HEK293T (cell line): Measurements from ENCODE around the gene DRAP1.

Source experiments
- ARNT ChIP-seq: fragments of 450-650 bp; IDR thresholded peaks from 2 replicates; pipeline ENCODE4 v1.6.1; 2017; ENCODE audit warnings: mild to moderate bottlenecking
- BHLHE40 ChIP-seq: fragments of 450-650 bp; IDR thresholded peaks from 2 replicates; pipeline ENCODE4 v1.6.1; 2016; ENCODE audit warnings: mild to moderate bottlenecking, moderate library complexity, borderline replicate concordance
- CTBP1 ChIP-seq: fragments of 450-650 bp; IDR thresholded peaks from 2 replicates; pipeline ENCODE4 v1.6.1; 2016; ENCODE audit warnings: borderline replicate concordance
- ELF4 ChIP-seq: fragments of 450-650 bp; IDR thresholded peaks from 2 replicates; pipeline ENCODE4 v1.6.1; 2017; ENCODE audit warnings: antibody characterized with exemption
- FOXM1 ChIP-seq: fragments of 450-650 bp; IDR thresholded peaks from 2 replicates; pipeline ENCODE4 v1.6.1; 2017; ENCODE audit warnings: mild to moderate bottlenecking, borderline replicate concordance
- HDGF ChIP-seq: fragments of 450-650 bp; IDR thresholded peaks from 2 replicates; pipeline ENCODE4 v1.6.1; 2017; ENCODE audit warnings: antibody characterized with exemption, borderline replicate concordance
- L3MBTL2 ChIP-seq: fragments of 450-650 bp; conservative IDR thresholded peaks from 2 replicates; pipeline ENCODE4 v1.6.1; 2016; ENCODE audit warnings: mild to moderate bottlenecking
- SP1 ChIP-seq: fragments of 450-650 bp; IDR thresholded peaks from 2 replicates; pipeline ENCODE4 v1.6.1; 2017
- SUZ12 ChIP-seq: fragments of 450-650 bp; IDR thresholded peaks from 2 replicates; pipeline ENCODE4 v1.6.1; 2016; ENCODE audit warnings: mild to moderate bottlenecking
- TARDBP ChIP-seq: fragments of 450-650 bp; IDR thresholded peaks from 2 replicates; pipeline ENCODE4 v1.6.1; 2016
- TF ChIP-seq, protein P1 (sequence below): fragments of 450-650 bp; IDR thresholded peaks from 2 replicates; pipeline ENCODE4 v1.6.1; 2016

- TF ChIP-seq SP1 (no peak), HDGF (no peak), L3MBTL2 (no peak), FOXM1 (no peak), TARDBP (no peak), CTBP1 (no peak), ARNT (no peak), ELF4 (no peak), BHLHE40 (no peak), SUZ12 (no peak)
- TF ChIP-seq, protein P1, sequence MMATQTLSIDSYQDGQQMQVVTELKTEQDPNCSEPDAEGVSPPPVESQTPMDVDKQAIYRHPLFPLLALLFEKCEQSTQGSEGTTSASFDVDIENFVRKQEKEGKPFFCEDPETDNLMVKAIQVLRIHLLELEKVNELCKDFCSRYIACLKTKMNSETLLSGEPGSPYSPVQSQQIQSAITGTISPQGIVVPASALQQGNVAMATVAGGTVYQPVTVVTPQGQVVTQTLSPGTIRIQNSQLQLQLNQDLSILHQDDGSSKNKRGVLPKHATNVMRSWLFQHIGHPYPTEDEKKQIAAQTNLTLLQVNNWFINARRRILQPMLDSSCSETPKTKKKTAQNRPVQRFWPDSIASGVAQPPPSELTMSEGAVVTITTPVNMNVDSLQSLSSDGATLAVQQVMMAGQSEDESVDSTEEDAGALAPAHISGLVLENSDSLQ = no peak
Measured at GRCh38 chr11:65892661-65893317, 26.4 kb upstream of the DRAP1 start.
